Astrocyte of the cerebellum (primary cell): ENCODE data around the gene TMEM108.
A peak's percentile ranks its signal among the peaks of the same experiment; 100 is the strongest.

Experiments
- DNase-seq: peaks from one replicate; pipeline ENCODE4 v3.0.0-alpha.2; 2011; ENCODE audit warnings: low read depth
- H3K4me3 ChIP-seq: 2 replicates; pipeline ENCODE4 v1.5.1; 2011; ENCODE audit warnings: mild to moderate bottlenecking, low read depth, low read length, moderate library complexity
- CTCF ChIP-seq: IDR thresholded peaks from 2 replicates; pipeline ENCODE4 v1.5.1; 2012; ENCODE audit warnings: low read length, low read depth, moderate library complexity, mild to moderate bottlenecking; ENCODE audit errors: missing control alignments
- in situ Hi-C: cut with HindIII; loops from 2 replicates; pipeline ENCODE4 v1.10.0; 2017; ENCODE audit warnings: low sequenced_read_pairs

TMEM108 gene

GRCh38 chr3:133081016-133081415, 42.8 kb downstream of the TMEM108 start:
- no peak for DNase-seq
- TF ChIP-seq CTCF, result no peak
- in situ Hi-C loops, result no loop called here
- no peak overlapping the region for H3K4me3 ChIP-seq

GRCh38 chr3:133083395-133083794, 45.2 kb downstream of the TMEM108 start:
- no peak for TF ChIP-seq CTCF
- in situ Hi-C loops, result no loop called here
- DNase-seq, result no peak

GRCh38 chr3:133089906-133090485, 51.8 kb downstream of the TMEM108 start:
- in situ Hi-C loops, result no loop called here
- no peak overlapping the region for H3K4me3 ChIP-seq
- no peak for TF ChIP-seq CTCF
- DNase-seq, result no peak

More at GRCh38 chr3:133083395-133083794, 45.2 kb downstream of the TMEM108 start:
- no peak overlapping the region for H3K4me3 ChIP-seq

- no peak for DNase-seq
- in situ Hi-C loops, result no loop called here
- H3K4me3 ChIP-seq, result no peak overlapping the region
- TF ChIP-seq CTCF, result no peak
These were observed 54.5 kb downstream of the TMEM108 start for GRCh38 chr3:133092681-133093080.

GRCh38 chr3:133093366-133093765, 55.2 kb downstream of the TMEM108 start:
- in situ Hi-C loops, result no loop called here
- no peak for DNase-seq
- H3K4me3 ChIP-seq, result no peak overlapping the region
- TF ChIP-seq CTCF, result no peak

GRCh38 chr3:133096900-133097613, 58.9 kb downstream of the TMEM108 start:
- no peak for TF ChIP-seq CTCF
- H3K4me3 ChIP-seq, result no peak overlapping the region
- in situ Hi-C loops, result no loop called here
- peak; percentile 92 for DNase-seq
